ENCODE results near the gene CRYBA2.

Gene CRYBA2

DNA sequence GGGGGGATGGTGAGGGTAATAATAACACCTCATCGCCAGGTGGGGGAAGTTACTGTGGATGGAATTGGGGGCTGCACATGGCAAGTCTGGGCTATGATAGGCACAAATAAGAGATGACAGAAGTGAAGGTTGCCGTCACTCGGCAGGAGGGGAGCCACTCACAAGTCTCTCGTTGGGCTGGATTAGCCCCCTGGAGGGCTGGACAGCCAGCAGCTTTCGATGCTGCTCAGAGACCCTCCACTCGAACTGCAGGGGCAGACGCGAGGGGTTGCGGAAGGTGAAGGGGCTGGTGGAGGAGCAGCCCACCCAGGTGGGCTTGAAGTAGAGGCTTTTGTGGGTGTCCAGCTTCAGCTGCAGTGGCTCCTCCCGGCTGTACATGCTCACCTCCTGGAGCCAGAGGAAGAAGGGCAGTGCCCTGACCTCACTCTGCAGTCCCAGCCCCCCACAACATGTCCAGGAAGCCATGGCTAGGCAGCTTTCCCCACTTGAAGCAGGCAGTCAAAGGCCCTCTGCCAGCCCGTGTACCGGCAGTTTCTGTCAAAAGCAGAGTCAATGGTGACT lies 29.9 kb upstream of the CRYBA2 start:
- DNase-seq (ENCODE audit: low read depth, low spot score) = no peak

DNA sequence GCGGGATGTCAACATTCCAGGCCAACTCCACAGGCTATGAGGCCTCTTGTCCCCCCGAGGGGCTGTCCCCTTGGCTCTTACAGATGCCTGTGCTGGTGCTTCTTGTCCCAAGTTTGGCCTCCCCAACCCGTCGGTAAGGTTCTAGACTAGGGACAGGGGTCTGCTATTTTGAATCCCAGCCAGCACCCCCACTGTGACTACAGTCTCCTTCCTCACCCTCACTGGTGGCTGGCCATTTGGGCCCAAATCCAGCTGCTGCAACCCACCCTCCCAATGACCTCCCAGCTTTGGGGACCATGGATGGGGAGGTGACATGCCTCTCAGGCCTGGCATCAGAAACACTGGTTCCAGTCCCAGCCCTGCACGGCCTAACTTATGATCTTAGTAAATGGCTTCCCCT lies 29.4 kb upstream of the CRYBA2 start:
- no peak for DNase-seq (ENCODE audit: low read depth, low spot score)

GRCh38 chr2:219022041-219022440 lies 28.8 kb upstream of the CRYBA2 start:
- no peak for DNase-seq (ENCODE audit: low read depth, low spot score)

GRCh38 chr2:219021591-219021990 lies 28.4 kb upstream of the CRYBA2 start:
- no peak for DNase-seq (ENCODE audit: low read depth, low spot score)

- DNase-seq (ENCODE audit: low read depth, low spot score) = no peak
Observed at GRCh38 chr2:219020604-219021365, 27.6 kb upstream of the CRYBA2 start.

GRCh38 chr2:219019436-219019835 lies 26.2 kb upstream of the CRYBA2 start:
- no peak for DNase-seq (ENCODE audit: low read depth, low spot score)

DNA sequence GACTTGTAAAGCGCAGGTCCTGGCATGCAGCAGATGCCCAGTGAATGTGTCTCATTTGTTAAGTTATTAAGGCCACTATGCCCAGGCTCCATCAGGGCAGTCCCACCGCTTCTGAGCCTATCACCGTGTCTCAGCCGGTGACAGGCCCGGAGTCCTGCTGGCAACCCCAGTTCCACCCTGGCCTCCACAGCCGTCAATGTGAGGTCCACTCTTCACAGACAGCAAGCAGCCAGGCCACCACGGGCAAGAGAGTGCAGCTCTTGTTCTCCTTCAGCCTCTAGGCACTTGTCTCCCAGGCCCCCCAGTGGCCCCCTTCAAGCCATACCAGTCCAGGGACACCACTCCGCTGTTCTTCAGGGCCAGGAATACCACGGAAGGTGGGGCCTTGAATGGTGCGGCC lies 25.5 kb upstream of the CRYBA2 start:
- DNase-seq (ENCODE audit: low read depth, low spot score) = no peak

GRCh38 chr2:219018286-219018685 lies 25.1 kb upstream of the CRYBA2 start:
- DNase-seq (ENCODE audit: low read depth, low spot score) = no peak

DNA sequence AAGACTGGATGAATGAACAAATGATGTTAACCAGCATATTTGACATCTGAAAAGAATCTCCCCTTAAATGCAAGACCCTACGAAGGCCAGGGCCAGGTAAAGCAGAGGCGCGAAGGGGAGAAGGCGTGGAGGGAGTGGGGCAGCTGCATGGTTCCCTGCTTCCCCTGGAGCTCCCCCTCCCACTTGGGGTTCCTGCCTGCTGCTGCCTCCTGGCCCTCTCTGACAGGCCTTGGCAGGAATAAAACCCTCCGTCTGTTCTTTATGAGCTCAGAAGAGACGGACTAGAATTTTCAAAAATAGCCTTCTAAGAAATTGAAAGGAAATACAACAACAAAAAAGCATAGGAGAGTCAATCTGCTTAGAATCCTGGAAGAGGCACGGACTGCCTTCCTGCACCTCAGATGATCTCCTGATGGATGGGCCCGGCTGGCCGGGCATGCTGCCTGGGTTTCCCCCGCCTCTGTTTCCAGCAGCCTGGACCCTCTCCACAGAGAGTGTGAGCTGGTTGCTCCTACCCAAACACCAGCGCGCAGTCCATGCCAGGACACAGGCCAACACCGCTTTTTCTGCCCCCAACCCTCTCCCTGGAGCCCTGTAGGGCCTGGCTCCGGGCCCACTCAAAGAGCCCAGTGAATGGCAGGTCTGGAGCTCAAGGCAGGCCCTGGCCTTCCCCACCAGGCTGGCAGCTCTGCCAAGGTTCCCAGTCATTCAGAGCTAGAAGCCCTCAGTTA lies 24.1 kb upstream of the CRYBA2 start:
- DNase-seq (ENCODE audit: low read depth, low spot score) = no peak

DNA sequence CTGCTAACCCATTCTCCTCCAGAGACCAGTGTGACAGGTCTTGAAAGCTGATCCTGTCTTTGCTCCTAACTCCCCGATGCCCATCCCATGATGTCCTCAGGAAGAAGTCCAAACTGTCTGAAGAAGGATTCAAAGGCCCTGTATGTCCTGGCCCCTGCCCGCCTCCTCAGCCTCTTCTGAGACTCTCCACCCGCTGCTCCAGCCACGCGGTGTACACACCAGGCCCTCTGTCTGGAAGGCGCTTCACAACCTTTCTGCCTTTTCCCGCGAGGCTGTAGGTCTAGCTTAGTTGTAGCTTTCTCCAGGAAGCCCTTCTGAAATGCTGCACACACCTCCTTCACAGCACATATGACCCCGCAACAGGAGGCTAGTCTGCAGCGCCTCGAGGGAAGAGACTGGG lies 23.5 kb upstream of the CRYBA2 start:
- no peak for DNase-seq (ENCODE audit: low read depth, low spot score)

DNA sequence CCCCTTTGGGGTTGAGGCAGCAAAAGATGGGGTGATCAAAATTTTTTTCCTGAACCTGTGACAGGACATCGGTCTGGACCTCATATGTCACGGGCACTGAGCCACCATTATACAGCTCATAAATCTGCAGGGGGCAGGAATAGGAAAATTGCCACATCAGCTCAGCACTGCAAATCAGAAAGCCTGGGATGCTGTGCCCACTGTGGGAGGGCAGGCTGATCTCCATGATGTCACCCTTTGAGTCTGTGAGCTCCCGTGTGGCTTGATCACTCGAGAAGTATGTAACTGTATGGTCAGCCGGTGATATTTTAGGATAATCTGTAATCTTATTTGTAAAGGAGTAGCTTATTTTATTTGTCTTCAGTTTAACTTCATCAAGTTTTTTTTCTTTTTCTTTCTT lies 17.7 kb upstream of the CRYBA2 start:
- DNase-seq (ENCODE audit: low read depth, low spot score) = no peak

- DNase-seq (ENCODE audit: low read depth, low spot score) = no peak
Observed at GRCh38 chr2:219010162-219010756, 17.0 kb upstream of the CRYBA2 start.

GRCh38 chr2:219009294-219009693 lies 16.1 kb upstream of the CRYBA2 start:
- no peak for DNase-seq (ENCODE audit: low read depth, low spot score)

GRCh38 chr2:219003979-219004378 lies 10.8 kb upstream of the CRYBA2 start:
- DNase-seq (ENCODE audit: low read depth, low spot score) = no peak

DNA sequence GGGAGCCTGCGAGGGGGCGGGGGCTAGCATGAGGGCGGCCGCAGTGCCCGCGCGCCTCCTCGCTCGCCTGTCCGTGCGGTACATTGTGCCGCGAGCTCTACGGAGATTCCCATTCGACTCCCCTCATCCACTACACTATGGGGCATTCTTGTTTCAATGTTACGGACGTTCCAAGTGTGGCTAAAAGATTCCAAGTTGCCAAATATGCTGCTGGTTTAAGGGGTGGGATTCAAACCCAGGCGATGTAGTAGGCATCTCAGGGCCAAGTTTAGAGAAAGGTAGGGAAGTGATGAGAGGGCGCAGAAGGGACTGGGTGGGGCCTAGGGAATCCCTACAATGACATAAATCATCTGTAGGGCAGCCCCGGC lies 10.0 kb upstream of the CRYBA2 start:
- DNase-seq (ENCODE audit: low read depth, low spot score) = no peak

- no peak for DNase-seq (ENCODE audit: low read depth, low spot score)
Observed at GRCh38 chr2:219002395-219003266, 9.4 kb upstream of the CRYBA2 start.

GRCh38 chr2:219001577-219002394 lies 8.6 kb upstream of the CRYBA2 start:
- DNase-seq (ENCODE audit: low read depth, low spot score) = no peak

DNA sequence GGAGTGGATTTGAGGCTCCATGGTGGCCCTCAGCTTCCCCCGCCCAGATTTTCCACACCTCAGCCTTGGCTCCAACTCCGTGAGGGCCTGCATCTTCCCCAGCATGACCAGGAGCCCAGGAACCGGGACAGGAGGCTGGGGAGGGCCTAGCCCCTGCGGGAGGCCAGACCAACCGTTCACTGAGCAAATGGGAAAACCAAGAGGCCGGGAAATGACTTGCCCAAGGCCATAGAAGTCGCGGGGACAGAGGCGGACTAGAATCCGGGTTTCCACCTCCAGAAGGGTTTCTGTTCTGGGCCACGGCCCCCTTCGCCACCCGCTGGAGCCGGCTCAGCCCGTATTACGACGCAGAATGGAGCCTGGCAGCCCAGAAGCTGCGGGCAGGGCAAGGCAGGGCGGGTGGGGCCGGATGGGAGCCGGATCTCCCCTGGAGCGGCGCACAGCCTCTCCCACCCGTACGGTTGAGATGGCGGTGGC lies 7.9 kb upstream of the CRYBA2 start:
- no peak for DNase-seq (ENCODE audit: low read depth, low spot score)

DNA sequence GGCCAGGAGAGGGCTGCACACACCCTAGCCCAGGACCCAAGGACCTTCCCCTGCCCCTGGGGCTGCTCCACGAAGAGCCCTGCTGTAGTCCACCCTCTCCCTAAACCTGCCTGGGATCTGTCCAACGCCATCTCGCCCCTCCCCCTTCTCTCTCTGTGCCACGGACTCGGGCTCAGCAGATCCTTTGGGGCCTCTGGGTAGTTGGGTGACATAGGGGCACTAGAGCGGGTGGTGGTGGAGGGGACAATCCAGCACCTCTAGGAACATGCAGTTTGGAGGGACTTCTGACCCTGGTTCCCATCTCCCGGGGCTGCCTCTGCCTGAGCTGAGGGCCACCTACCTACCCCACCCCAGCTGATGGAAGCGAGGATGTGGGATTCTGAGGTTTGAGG lies 7.3 kb upstream of the CRYBA2 start:
- no peak for DNase-seq (ENCODE audit: low read depth, low spot score)

GRCh38 chr2:218999881-219000568 lies 6.8 kb upstream of the CRYBA2 start:
- no peak for DNase-seq (ENCODE audit: low read depth, low spot score)
